Astrocyte (in vitro differentiated cells and primary cell): ENCODE data around the gene BPIFB3. TPM values are rescaled to one million over a fixed set of nuclear protein-coding genes. Genes with fewer than 3 reads are reported as not detected.

Experiments
- DNase-seq: peaks from one replicate; pipeline ENCODE4 v3.0.0-alpha.2; 2010; ENCODE audit warnings: low read depth
- FAIRE-seq: peaks from 2 replicates; lab custom pipeline; 2011; peaks lifted over from hg19 to GRCh38; lab: Jason Lieb, UNC
- H2AFZ ChIP-seq: 2 replicates; pipeline ENCODE4 v1.6.0; 2012; ENCODE audit warnings: low read depth, low read length, inconsistent platforms
- H3K27ac ChIP-seq: 2 replicates; pipeline ENCODE4 v1.5.1; 2011; ENCODE audit warnings: low read depth, low read length, inconsistent platforms
- H3K27me3 ChIP-seq: 2 replicates; pipeline ENCODE4 v1.6.0; 2011; ENCODE audit warnings: low read length, inconsistent platforms; ENCODE audit not compliant: insufficient read depth
- H3K36me3 ChIP-seq: 2 replicates; pipeline ENCODE4 v1.5.1; 2011; ENCODE audit warnings: low read length, inconsistent platforms; ENCODE audit not compliant: insufficient read depth
- H3K4me1 ChIP-seq: 2 replicates; pipeline ENCODE4 v1.5.1; 2011; ENCODE audit warnings: low read length, inconsistent platforms; ENCODE audit not compliant: insufficient read depth
- H3K4me2 ChIP-seq: 2 replicates; pipeline ENCODE4 v1.6.0; 2012; ENCODE audit warnings: low read length, inconsistent platforms
- H3K4me3 ChIP-seq: 2 replicates; pipeline ENCODE4 v1.5.1; 2011; ENCODE audit warnings: low read depth, mild to moderate bottlenecking, low read length, inconsistent platforms; ENCODE audit not compliant: insufficient read depth
- H3K79me2 ChIP-seq: 2 replicates; pipeline ENCODE4 v1.6.0; 2012; ENCODE audit warnings: mild to moderate bottlenecking, low read length, inconsistent platforms; ENCODE audit not compliant: insufficient read depth
- H3K9ac ChIP-seq: 2 replicates; pipeline ENCODE4 v1.6.0; 2012; ENCODE audit warnings: mild to moderate bottlenecking, low read length, inconsistent platforms
- H3K9me3 ChIP-seq: 2 replicates; pipeline ENCODE4 v1.5.1; 2012; ENCODE audit warnings: low read depth, mild to moderate bottlenecking, low read length, inconsistent platforms; ENCODE audit not compliant: insufficient read depth
- H4K20me1 ChIP-seq: 2 replicates; pipeline ENCODE4 v1.6.0; 2012; ENCODE audit warnings: low read length, inconsistent platforms; ENCODE audit not compliant: insufficient read depth
- H3K27ac Mint-ChIP-seq: one replicate; pipeline ENCODE4 v1.8.0; 2021; ENCODE audit warnings: mild to moderate bottlenecking, mixed read lengths; ENCODE audit not compliant: unreplicated experiment
- H3K27me3 Mint-ChIP-seq: one replicate; pipeline ENCODE4 v1.8.0; 2021; ENCODE audit warnings: low read depth, mixed read lengths; ENCODE audit not compliant: unreplicated experiment
- H3K36me3 Mint-ChIP-seq: one replicate; pipeline ENCODE4 v1.8.0; 2021; ENCODE audit warnings: low read depth, mixed read lengths; ENCODE audit not compliant: unreplicated experiment
- H3K4me1 Mint-ChIP-seq: one replicate; pipeline ENCODE4 v1.8.0; 2021; ENCODE audit warnings: low read depth, mixed read lengths; ENCODE audit not compliant: unreplicated experiment
- H3K4me3 Mint-ChIP-seq: one replicate; pipeline ENCODE4 v1.8.0; 2021; ENCODE audit warnings: mild to moderate bottlenecking, moderate library complexity, mixed read lengths; ENCODE audit not compliant: unreplicated experiment
- H3K9me3 Mint-ChIP-seq: one replicate; pipeline ENCODE4 v1.8.0; 2021; ENCODE audit warnings: mild to moderate bottlenecking, mixed read lengths; ENCODE audit not compliant: unreplicated experiment
- CTCF ChIP-seq: IDR thresholded peaks from 2 replicates; pipeline ENCODE4 v1.5.1; 2011; ENCODE audit warnings: low read depth, mild to moderate bottlenecking, inconsistent platforms, low read length, moderate library complexity; ENCODE audit not compliant: insufficient read depth
- EZH2 ChIP-seq: IDR thresholded peaks from 2 replicates; pipeline ENCODE4 v1.6.1; 2012; ENCODE audit warnings: mild to moderate bottlenecking, low read length, inconsistent platforms; ENCODE audit not compliant: insufficient read depth
- total RNA-seq: library from RNA; stranded (reverse); gene quantifications from 2 replicates; pipeline ENCODE4 v1.2.1, GENCODE V29; 2021

The BPIFB3 gene
- total RNA-seq, 1 donor from 2014 or later, result not detected

GRCh38 chr20:33009214-33010132 lies 44.2 kb upstream of the BPIFB3 start:
- Histone ChIP-seq H3K27me3 (no peaks in the 10 kb centered on the region), H3K9me3 (no peaks in the 10 kb centered on the region), H3K4me1 (no peaks in the 10 kb centered on the region), H3K79me2 (no peaks in the 10 kb centered on the region), H2AFZ (no peak overlapping the region), H4K20me1 (no peaks in the 10 kb centered on the region), H3K9ac (no peak overlapping the region), H3K4me3 (no peak overlapping the region), H3K4me2 (no peak overlapping the region), H3K36me3 (no peaks in the 10 kb centered on the region), H3K27ac (no peak overlapping the region)
- peaks cover 35% of the 10 kb centered on the region for H3K27me3 Mint-ChIP-seq
- no peak overlapping the region for H3K27ac Mint-ChIP-seq
- TF ChIP-seq CTCF, result no peak
- no peak for TF ChIP-seq EZH2
- no peak overlapping the region for H3K4me3 Mint-ChIP-seq
- no peaks in the 10 kb centered on the region for H3K36me3 Mint-ChIP-seq
- DNase-seq (no peak), FAIRE-seq (no peak)
- H3K9me3 Mint-ChIP-seq, result peaks cover 2% of the 10 kb centered on the region
- H3K4me1 Mint-ChIP-seq, result no peaks in the 10 kb centered on the region

GRCh38 chr20:33010133-33010504 lies 43.6 kb upstream of the BPIFB3 start:
- FAIRE-seq, result no peak
- Mint-ChIP-seq H3K27ac (no peak overlapping the region), H3K36me3 (no peaks in the 10 kb centered on the region), H3K4me3 (no peak overlapping the region), H3K4me1 (no peaks in the 10 kb centered on the region), H3K9me3 (peaks cover 2% of the 10 kb centered on the region), H3K27me3 (peaks cover 40% of the 10 kb centered on the region)
- Histone ChIP-seq H3K9me3 (no peaks in the 10 kb centered on the region), H2AFZ (no peak overlapping the region), H3K4me2 (no peak overlapping the region), H4K20me1 (no peaks in the 10 kb centered on the region), H3K36me3 (no peaks in the 10 kb centered on the region), H3K4me3 (no peak overlapping the region), H3K9ac (no peak overlapping the region), H3K79me2 (no peaks in the 10 kb centered on the region), H3K27me3 (no peaks in the 10 kb centered on the region), H3K4me1 (no peaks in the 10 kb centered on the region), H3K27ac (no peak overlapping the region)
- TF ChIP-seq EZH2 (no peak), CTCF (no peak)
- DNase-seq, result no peak
